Measurements from ENCODE around the gene NXPH2. TPM values are rescaled to one million over a fixed set of nuclear protein-coding genes. Genes with fewer than 3 reads are reported as not detected.

NXPH2 gene
- total RNA-seq, 6 experiments from 2014 or later = not detected

DNA sequence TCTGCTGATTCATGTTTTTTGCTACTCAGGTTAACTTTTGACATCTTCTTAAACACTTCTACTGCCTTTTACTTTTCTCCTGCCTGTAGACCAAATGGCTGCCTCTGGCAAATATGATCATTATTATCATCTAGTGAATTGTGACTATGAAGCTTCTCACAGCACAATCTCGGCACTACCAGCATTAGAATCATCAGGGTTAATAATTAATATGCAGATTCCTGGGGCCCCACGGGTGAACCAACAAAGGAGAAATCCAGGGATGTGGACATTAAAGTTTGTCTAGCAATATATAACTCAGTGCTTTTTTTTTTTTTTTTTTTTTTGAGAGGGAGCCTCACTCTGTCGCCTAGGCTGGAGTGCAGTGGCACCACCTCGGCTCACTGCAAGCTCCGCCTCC is 142.5 kb downstream of the NXPH2 start:
- peaks cover 7% of the 10 kb centered on the region; the same call in 1 of the 2 replicates for H3K27me3 Mint-ChIP-seq (ENCODE audit: insufficient read depth)
- DNase-seq = no peak
- no peaks in the 10 kb centered on the region for H3K4me1 Mint-ChIP-seq (ENCODE audit: low read depth)
- TF ChIP-seq, protein P1, sequence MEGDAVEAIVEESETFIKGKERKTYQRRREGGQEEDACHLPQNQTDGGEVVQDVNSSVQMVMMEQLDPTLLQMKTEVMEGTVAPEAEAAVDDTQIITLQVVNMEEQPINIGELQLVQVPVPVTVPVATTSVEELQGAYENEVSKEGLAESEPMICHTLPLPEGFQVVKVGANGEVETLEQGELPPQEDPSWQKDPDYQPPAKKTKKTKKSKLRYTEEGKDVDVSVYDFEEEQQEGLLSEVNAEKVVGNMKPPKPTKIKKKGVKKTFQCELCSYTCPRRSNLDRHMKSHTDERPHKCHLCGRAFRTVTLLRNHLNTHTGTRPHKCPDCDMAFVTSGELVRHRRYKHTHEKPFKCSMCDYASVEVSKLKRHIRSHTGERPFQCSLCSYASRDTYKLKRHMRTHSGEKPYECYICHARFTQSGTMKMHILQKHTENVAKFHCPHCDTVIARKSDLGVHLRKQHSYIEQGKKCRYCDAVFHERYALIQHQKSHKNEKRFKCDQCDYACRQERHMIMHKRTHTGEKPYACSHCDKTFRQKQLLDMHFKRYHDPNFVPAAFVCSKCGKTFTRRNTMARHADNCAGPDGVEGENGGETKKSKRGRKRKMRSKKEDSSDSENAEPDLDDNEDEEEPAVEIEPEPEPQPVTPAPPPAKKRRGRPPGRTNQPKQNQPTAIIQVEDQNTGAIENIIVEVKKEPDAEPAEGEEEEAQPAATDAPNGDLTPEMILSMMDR (IDR thresholded peaks at IDR 0.05) = no peak
- no peaks in the 10 kb centered on the region for H3K9me3 Mint-ChIP-seq
- no peak overlapping the region for H3K27ac Mint-ChIP-seq
- H3K4me3 Mint-ChIP-seq = no peak overlapping the region
- H3K36me3 Mint-ChIP-seq (ENCODE audit: low read depth) = no peaks in the 10 kb centered on the region

DNA sequence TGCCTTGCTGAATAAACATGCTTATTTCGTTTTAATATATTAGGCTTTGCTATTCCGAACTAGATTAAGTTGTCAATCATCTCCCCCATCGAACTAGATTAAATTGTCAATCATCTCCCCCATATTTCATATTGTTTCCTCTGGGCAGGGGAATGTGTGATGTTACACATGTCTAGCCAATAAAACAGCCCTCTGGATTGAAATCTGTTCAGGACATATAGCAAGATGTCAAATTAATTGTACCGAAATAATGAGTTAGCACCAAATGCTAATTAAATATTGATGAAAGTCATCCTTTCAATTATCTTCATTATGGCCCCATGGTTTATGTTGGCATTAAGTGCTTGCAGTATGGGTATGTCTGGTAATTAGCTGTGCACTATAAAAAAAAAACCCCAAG is 143.1 kb downstream of the NXPH2 start:
- Mint-ChIP-seq H3K4me3 (no peak overlapping the region), H3K36me3 (ENCODE audit: low read depth) (no peaks in the 10 kb centered on the region)

DNA sequence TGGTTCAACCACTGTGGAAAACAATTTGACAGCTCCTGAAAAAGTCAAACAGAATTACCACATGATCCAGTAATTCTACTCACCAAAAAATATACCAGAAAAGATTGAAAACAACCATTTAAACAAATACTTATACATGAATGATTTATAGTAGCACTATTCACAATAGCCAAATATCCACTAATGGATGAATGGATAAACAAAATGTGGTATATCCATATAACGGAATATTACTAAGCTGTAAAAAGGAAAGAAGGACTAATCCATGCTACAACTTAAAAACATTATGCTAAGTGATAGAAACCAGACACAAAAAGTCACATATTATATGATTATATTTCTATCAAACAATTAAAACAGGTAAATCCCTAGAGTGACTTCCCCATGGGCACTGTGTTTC is 147.1 kb downstream of the NXPH2 start:
- no peak overlapping the region for H3K4me3 Mint-ChIP-seq
- peaks cover 1% of the 10 kb centered on the region; the same call in 1 of the 2 replicates for H3K27me3 Mint-ChIP-seq (ENCODE audit: insufficient read depth)
- no peaks in the 10 kb centered on the region for H3K9me3 Mint-ChIP-seq
- H3K4me1 Mint-ChIP-seq (ENCODE audit: low read depth) = no peaks in the 10 kb centered on the region
- TF ChIP-seq, protein P1 (IDR thresholded peaks at IDR 0.05) = no peak
- no peak for DNase-seq
- no peak overlapping the region for H3K27ac Mint-ChIP-seq
- no peaks in the 10 kb centered on the region for H3K36me3 Mint-ChIP-seq (ENCODE audit: low read depth)

More for the DNA sequence above, 143.1 kb downstream of the NXPH2 start:
- Mint-ChIP-seq H3K27ac (no peak overlapping the region), H3K4me1 (ENCODE audit: low read depth) (no peaks in the 10 kb centered on the region), H3K9me3 (no peaks in the 10 kb centered on the region), H3K27me3 (ENCODE audit: insufficient read depth) (peaks cover 7% of the 10 kb centered on the region; the same call in 1 of the 2 replicates)
- TF ChIP-seq, protein P1 (IDR thresholded peaks at IDR 0.05) = no peak
- DNase-seq = no peak

DNA sequence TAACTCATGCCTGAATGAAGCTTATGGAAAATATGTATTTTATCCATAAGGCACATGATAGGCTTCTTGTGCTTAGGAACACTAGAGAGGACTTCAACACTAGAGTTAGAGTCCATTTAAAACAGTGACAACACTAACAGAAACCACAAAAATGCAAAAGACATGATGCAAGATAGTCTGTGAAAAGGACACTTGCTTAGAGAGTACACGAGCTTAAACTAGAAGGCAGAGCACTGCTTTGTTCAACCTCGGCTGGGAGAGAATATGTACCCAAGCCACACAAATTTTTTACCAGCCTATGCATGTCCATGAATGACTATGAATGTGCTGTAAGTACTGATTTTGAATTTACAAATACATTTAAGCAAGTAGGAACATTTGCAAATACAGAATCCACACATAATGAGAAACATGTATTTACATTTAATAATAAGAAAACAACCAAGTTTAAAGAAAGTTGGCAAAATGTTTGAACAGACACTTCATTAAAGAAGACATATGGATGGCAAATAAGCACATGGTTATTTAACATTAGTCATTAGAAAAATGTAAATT is 148.0 kb downstream of the NXPH2 start:
- H3K36me3 Mint-ChIP-seq (ENCODE audit: low read depth) = no peaks in the 10 kb centered on the region
- H3K4me1 Mint-ChIP-seq (ENCODE audit: low read depth) = no peaks in the 10 kb centered on the region
- no peak overlapping the region for H3K27ac Mint-ChIP-seq
- H3K4me3 Mint-ChIP-seq = no peak overlapping the region
- TF ChIP-seq, protein P1 (IDR thresholded peaks at IDR 0.05) = no peak
- H3K27me3 Mint-ChIP-seq (ENCODE audit: insufficient read depth) = peaks cover 1% of the 10 kb centered on the region; the same call in 1 of the 2 replicates
- no peaks in the 10 kb centered on the region for H3K9me3 Mint-ChIP-seq
- DNase-seq = peak; percentile 8

DNA sequence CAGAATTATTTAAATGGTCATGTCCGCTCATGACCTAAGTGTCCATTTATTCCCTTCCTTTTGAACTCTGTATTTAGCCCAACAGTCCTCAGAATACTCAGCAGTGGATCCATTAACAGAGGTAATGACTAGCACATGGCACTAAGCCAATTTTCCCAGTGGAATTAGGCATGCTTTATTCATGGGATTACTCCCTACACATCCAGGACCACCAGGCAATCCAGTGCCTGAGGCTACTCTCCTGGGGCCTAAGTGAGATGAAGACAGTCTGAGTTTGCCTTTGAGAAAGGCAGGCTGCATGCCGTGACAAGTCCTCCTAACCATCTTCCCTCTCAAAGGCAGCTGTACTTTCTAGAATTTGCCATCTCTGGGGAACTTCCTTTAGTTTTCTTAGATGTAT is 150.0 kb downstream of the NXPH2 start:
- Mint-ChIP-seq H3K27me3 (ENCODE audit: insufficient read depth) (no peaks in the 10 kb centered on the region), H3K4me1 (ENCODE audit: low read depth) (no peaks in the 10 kb centered on the region), H3K4me3 (no peak overlapping the region)

More for the DNA sequence above, 150.0 kb downstream of the NXPH2 start:
- Mint-ChIP-seq H3K9me3 (no peaks in the 10 kb centered on the region), H3K27ac (no peak overlapping the region), H3K36me3 (ENCODE audit: low read depth) (no peaks in the 10 kb centered on the region)
- TF ChIP-seq, protein P1 (IDR thresholded peaks at IDR 0.05) = no peak
- DNase-seq = no peak
